Ishikawa (cell line): Measurements from ENCODE around the gene ATF5.

Source experiments
- MAX ChIP-seq: IDR thresholded peaks from 2 replicates; pipeline ENCODE4 v1.6.1; 2012
- REST ChIP-seq: IDR thresholded peaks from 2 replicates; pipeline ENCODE4 v1.6.1; 2012; ENCODE audit warnings: low read depth, mild to moderate bottlenecking
- TAF1 ChIP-seq: IDR thresholded peaks from 2 replicates; pipeline ENCODE4 v1.6.1; 2012; ENCODE audit warnings: low read depth, mild to moderate bottlenecking

DNA sequence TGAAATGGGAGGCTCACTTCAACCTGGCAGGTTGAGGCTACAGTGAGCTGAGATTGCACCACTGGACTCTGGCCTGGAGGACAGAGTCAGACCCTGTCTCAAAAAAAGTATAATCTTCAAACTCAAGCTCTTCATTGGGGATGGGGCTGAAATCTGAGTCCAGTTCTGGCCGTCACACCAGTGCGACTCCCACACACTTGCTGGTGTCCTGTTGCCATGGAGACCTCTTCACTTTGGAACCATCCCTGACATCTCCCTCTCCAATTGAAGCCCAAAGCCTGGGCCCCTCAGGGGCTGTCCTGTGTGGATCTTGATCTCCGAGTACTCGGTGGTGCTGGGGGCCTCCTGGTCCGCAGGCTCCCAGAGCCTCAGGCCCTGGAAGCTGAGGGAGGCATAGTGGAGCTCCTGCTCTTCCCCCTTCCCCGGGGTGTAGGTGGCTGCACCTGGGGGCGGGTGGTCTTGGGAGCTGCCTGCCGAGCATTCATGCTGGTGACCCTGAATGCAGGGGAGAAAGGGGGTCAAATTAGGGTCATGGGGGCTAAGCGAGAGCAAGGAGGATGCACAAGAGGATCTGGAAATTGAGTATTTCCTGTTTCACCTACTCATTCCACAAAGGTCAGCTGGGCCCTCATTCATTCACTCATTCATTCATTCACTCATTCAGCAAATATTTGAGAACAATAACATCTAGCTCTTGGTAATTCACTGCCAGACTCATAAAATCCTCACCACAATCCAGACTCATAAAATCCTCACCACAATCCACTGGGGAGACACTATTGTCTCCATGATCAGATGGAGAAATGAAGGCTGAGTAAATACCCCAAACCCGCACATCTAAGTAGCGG, 21.0 kb downstream of the ATF5 start:
- TF ChIP-seq TAF1 (no peak), MAX (no peak), REST (no peak)
